NCI-H510A (cell line): Measurements from ENCODE around the gene CACNA2D3.
"Not testable (repeated sequence)": the region's sequence is repeated elsewhere in the genome, so short reads cannot be mapped to it uniquely, and the experiment has no call there.

Experiments used
- DNase-seq: peaks from one replicate; lab custom pipeline; 2025; lab: John Stamatoyannopoulos, UW

Gene CACNA2D3

GRCh38 chr3:54631516-54632325 is 509.4 kb downstream of the CACNA2D3 start:
- no peak for DNase-seq

GRCh38 chr3:54632326-54632665 is 509.9 kb downstream of the CACNA2D3 start:
- DNase-seq: no peak

- DNase-seq: no peak
These were observed 510.5 kb downstream of the CACNA2D3 start for GRCh38 chr3:54632834-54633233.

GRCh38 chr3:54633444-54634121 is 511.2 kb downstream of the CACNA2D3 start:
- DNase-seq: no peak

GRCh38 chr3:54634122-54634469 is 511.7 kb downstream of the CACNA2D3 start:
- DNase-seq: no peak

GRCh38 chr3:54639790-54640372 is 517.5 kb downstream of the CACNA2D3 start:
- not testable (repeated sequence) for DNase-seq

GRCh38 chr3:54641226-54642014 is 519.1 kb downstream of the CACNA2D3 start:
- no peak for DNase-seq

- no peak for DNase-seq
These were observed 519.8 kb downstream of the CACNA2D3 start for GRCh38 chr3:54642147-54642546.

GRCh38 chr3:54647721-54648120 is 525.4 kb downstream of the CACNA2D3 start:
- DNase-seq: no peak

- DNase-seq: no peak
These were observed 527.2 kb downstream of the CACNA2D3 start for GRCh38 chr3:54649551-54649950.

- no peak for DNase-seq
These were observed 531.3 kb downstream of the CACNA2D3 start for GRCh38 chr3:54653456-54654195.

- no peak for DNase-seq
These were observed 532.4 kb downstream of the CACNA2D3 start for GRCh38 chr3:54654776-54655175.

GRCh38 chr3:54659347-54659746 is 537.0 kb downstream of the CACNA2D3 start:
- no peak for DNase-seq

- DNase-seq: no peak
These were observed 538.4 kb downstream of the CACNA2D3 start for GRCh38 chr3:54660714-54661132.

GRCh38 chr3:54661151-54661550 is 538.8 kb downstream of the CACNA2D3 start:
- no peak for DNase-seq

GRCh38 chr3:54663501-54664011 is 541.2 kb downstream of the CACNA2D3 start:
- DNase-seq: no peak

- DNase-seq: no peak
These were observed 542.8 kb downstream of the CACNA2D3 start for GRCh38 chr3:54665016-54665600.

- no peak for DNase-seq
These were observed 545.9 kb downstream of the CACNA2D3 start for GRCh38 chr3:54668236-54668635.

- no peak for DNase-seq
These were observed 548.0 kb downstream of the CACNA2D3 start for GRCh38 chr3:54670201-54671000.

- DNase-seq: no peak
These were observed 549.2 kb downstream of the CACNA2D3 start for GRCh38 chr3:54671511-54671910.
